SIG-M5 treated with dmso at 0.1 percent for 504 hours (cell line): Measurements from ENCODE around the gene TTLL7.
A peak's percentile ranks its signal among the peaks of the same experiment; 100 is the strongest.

Experiments
- DNase-seq: peaks from one replicate; lab custom pipeline; 2025; ENCODE audit not compliant: unreplicated experiment; lab: John Stamatoyannopoulos, UW

Gene TTLL7

GRCh38 chr1:83889707-83890106 lies 109.2 kb downstream of the TTLL7 start:
- DNase-seq = no peak

GRCh38 chr1:83887483-83887882 lies 111.4 kb downstream of the TTLL7 start:
- no peak for DNase-seq

DNA sequence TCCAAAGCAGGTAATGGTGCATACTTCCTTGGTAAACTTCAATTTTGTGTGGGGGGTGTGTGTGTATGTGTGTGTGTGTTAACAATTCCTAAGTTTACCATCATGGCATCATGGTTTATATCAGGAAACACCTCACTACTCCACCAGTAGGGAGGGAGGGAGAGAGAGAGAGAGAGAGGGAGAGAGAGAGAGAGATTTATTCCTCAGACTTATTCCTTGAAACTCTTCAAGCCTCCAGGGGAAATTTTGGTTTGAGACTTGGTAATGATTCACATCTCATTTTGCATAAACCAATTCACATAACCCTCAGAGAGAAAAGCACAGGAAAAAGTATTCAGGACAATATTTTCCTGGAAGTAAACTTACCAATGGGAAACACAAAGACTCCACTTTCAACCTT lies 115.0 kb downstream of the TTLL7 start:
- DNase-seq = no peak

- DNase-seq = peak; percentile 10
These were observed 116.0 kb downstream of the TTLL7 start for GRCh38 chr1:83882906-83883305.

GRCh38 chr1:83872515-83872914 lies 126.4 kb downstream of the TTLL7 start:
- DNase-seq = no peak

DNA sequence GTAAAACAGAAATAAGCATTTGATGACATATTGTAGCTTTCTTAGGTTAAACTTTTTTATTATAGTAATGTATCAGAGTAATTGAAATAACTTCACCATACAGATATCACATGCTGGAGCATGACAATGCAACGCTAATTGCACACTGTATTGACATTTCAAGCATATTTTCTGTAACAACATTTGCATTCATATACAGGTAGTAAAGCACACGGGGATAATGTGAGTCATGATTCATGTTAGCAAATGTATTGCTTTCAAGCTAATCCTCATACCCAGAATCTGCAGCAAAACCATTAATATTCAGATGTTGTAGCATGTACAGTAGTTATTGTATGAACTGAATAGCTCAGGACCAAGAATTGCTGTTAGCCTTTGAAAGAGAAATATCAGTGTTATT lies 133.9 kb downstream of the TTLL7 start:
- DNase-seq = no peak

GRCh38 chr1:83860490-83861221 lies 138.3 kb downstream of the TTLL7 start:
- DNase-seq = peak; percentile 6

DNA sequence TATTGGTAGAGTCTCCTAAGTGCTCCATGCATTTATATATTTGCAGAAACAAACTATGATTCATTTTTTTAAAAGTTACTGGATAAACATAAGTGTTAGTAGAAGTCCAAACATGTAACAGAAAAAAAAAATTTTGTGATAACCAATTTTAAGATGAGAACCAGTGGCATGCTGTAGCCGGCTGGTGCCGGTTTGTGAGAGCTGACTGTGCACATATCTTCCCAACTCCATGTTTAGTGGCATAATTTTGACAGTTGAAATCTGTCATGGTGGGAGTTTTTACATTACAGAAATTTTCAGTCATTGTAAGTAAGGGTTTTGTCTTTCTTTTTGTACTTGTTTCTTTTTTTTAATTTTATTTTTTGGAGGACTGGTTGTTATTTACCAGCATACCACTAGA lies 141.2 kb downstream of the TTLL7 start:
- no peak for DNase-seq

DNA sequence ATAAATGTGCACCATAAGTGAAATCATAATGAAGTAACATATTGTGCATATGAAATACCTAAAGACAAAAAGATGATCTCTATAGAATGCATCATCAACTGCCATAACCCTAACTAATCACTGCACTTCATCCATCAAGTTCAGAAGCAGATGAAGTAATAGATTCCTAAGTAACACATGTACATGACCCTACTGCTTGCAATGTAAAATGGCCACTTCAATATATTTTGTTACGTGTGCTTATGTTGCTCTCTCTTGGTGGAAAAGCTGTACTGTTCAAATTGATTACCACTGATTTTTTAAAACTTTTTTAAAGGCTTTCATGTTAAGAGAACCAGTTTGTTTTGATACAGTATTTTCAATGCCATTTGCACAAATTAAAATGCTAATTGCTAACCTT lies 141.8 kb downstream of the TTLL7 start:
- no peak for DNase-seq

DNA sequence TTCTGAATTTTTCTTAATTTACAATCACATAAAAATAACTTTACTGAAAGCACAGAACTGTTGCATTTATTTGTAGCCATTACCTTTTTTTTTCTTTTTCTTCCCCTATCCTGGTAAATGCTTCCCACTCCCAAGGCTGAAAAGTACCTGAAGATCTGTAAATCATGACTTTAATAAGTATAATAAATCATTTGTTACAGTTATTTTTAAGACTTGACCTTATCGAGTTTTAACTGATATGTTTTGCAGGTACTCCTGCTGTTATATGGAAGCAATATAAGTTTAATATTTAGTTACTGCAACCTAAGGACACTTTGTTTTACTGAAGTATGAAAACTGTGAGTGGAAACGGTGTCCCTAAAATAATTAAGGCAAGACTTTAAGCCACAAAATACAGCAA lies 142.6 kb downstream of the TTLL7 start:
- DNase-seq = no peak

GRCh38 chr1:83854456-83854855 lies 144.5 kb downstream of the TTLL7 start:
- no peak for DNase-seq

- DNase-seq = no peak
These were observed 148.1 kb downstream of the TTLL7 start for GRCh38 chr1:83850834-83851233.

- DNase-seq = no peak
These were observed 149.5 kb downstream of the TTLL7 start for GRCh38 chr1:83849191-83850061.

DNA sequence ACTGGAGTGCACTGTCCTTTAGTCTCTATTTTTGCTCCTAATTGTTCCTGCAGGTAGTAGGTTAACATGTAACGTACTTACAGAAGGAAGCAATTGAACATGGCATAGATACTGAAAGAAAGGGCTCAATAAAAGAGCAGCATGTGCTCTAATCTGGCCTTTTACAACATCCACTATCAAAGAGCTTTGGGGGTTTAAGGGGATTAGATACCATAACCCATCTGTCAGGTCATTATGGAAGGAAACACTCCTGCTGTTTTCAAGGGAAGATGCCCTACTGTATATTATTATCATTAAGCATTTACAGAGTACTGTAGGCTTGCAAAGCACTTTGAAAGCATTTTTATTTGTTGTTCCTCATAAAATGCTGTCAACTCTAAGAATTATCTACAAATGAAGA lies 152.8 kb downstream of the TTLL7 start:
- no peak for DNase-seq

- no peak for DNase-seq
These were observed 153.4 kb downstream of the TTLL7 start for GRCh38 chr1:83845437-83846071.

- no peak for DNase-seq
These were observed 154.4 kb downstream of the TTLL7 start for GRCh38 chr1:83844546-83844945.

DNA sequence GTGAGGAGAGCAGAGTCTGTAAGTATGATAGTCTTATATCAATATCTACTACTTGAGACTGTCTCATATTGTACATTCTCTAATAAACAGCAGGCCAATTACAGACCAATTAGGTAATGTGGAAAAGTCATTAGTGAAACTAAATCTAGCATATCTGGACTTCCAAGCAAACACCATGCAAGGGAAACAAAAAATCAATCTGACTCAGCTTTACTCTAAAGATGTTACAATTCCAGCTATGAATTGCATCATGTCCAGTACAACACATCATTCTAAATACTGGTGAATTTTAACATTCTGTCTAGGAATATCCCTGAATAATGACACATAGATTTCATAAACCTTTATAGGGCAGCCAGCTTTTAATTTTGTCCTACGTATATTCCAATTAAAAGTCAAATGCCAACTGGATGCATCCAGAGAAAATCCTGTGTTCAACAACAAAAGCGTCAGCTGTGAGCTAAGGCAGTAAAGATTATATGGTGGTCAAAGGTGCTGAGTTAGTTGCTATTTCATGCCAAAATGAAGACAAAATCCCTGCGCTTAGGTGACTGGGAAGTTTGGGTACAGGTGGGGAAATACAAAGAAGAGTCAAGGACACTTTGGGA lies 159.3 kb downstream of the TTLL7 start:
- no peak for DNase-seq

GRCh38 chr1:83838573-83838972 lies 160.4 kb downstream of the TTLL7 start:
- no peak for DNase-seq

- no peak for DNase-seq
These were observed 162.4 kb downstream of the TTLL7 start for GRCh38 chr1:83836543-83836942.

DNA sequence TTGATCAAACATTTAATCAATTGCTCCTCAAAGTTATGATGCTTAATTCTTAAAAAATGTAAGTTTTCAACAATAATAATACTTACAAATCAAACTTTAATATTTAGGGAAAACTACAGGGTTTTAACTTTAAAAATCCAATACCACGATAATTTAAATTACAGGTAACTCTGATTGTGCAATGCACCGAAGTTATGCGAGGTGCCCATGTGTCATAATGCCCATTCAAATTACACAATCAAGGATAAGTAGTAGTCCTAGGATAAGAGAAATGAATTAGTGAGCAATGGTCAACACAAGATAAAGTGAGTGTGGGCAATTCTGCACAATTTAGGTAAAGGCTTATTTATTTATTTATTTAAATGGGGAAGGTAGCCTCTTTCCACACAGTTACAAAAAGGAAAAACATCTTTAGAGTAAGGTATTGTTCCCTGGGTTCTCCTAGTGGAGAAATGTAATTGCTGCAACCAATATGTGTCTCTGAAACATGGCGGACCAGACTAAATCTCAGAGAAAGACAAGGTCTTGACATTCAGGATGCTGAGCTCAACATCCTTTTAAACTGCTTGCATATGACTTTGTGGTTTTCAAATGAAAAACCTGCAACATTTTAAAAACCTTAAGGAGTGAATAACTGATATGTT lies 164.2 kb downstream of the TTLL7 start:
- DNase-seq = no peak

DNA sequence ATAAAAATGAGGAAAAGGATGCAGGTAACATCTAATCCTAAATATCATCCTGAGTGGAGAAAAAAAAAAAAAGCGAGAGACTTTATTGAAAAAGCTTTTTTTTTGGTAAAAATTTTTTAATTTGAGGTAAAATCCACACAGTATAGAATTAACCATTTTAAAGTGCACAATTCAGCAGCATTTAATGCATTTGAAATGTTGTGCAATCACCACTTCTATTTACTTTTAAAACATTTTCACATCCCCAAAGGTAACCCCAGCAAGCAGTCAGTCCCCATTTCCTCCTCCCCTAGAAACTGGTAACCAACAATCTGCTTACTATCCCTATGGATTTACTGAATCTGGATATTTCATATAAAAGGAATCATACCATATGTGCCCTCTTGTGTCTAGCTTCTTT lies 166.7 kb downstream of the TTLL7 start:
- no peak for DNase-seq
